Prostate gland (tissue), 2 donors: ENCODE results near the gene ESCO1. TPM values are rescaled to one million over a fixed set of nuclear protein-coding genes. Genes with fewer than 3 reads are reported as not detected.
A peak's percentile ranks its signal among the peaks of the same experiment; 100 is the strongest.

Source experiments
- DNase-seq: peaks from one replicate; pipeline ENCODE4 v3.0.0-alpha.2; 2019; ENCODE audit warnings: low spot score
- H3K27ac ChIP-seq, 2 donors: fragments of 200-600 bp; sonication (generic); 2 replicates each; pipeline ENCODE4 v1.5.1; 2017 to 2019
- H3K27me3 ChIP-seq: fragments of 200-600 bp; sonication (generic); replicated peaks from 2 replicates; pipeline ENCODE4 v1.5.1; 2019; ENCODE audit not compliant: insufficient read depth
- H3K36me3 ChIP-seq, 2 donors: fragments of 200-600 bp; sonication (generic); 1 replicate in 1 of 2; 2 replicates in 1 of 2; pipeline versions ENCODE4 v1.5.1 to v1.8.1; 2017 to 2019
- H3K4me1 ChIP-seq: fragments of 200-600 bp; sonication (generic); replicated peaks from 2 replicates; pipeline ENCODE4 v1.5.1; 2019
- H3K4me3 ChIP-seq, 2 donors: fragments of 200-600 bp; sonication (generic); 2 replicates each; pipeline ENCODE4 v1.5.1; 2017 to 2019
- H3K9me3 ChIP-seq: fragments of 200-600 bp; sonication (generic); 2 replicates; pipeline ENCODE4 v1.5.1; 2017
- CTCF ChIP-seq, 4 experiments: fragments of 200-600 bp in 2 of 4; fragments of 450-650 bp in 2 of 4; sonication (generic) in 2 of 4; IDR thresholded peaks; 1 replicate in 3 of 4; 2 replicates in 1 of 4; pipeline ENCODE4 v1.5.1; 2016 to 2019; ENCODE audit warnings: antibody characterized with exemption in 4 of 4, mild to moderate bottlenecking in 2 of 4, moderate library complexity in 2 of 4
- POLR2A ChIP-seq: fragments of 450-650 bp; IDR thresholded peaks from one replicate; pipeline ENCODE4 v1.6.1; 2016; ENCODE audit warnings: antibody characterized with exemption, mild to moderate bottlenecking
- POLR2AphosphoS5 ChIP-seq: sonication (generic); formaldehyde crosslinking; IDR thresholded peaks from one replicate; pipeline ENCODE4 v1.6.1; 2017; ENCODE audit warnings: antibody characterized with exemption
- WGBS: methylation state at CpG from one replicate; pipeline ENCODE4 v1.1.5; 2018; 5-methylcytosine and 5-hydroxymethylcytosine counted together
- intact Hi-C: fragments of 100-400 bp; cut with DNase I; formaldehyde crosslinking; loops from one replicate; pipeline ENCODE4 v1.14.2; 2022
- total RNA-seq, 2 donors: library from RNA; depleted of rRNA; stranded (reverse); fragments of >200 nt; gene quantifications; one replicate each; pipeline ENCODE4 v1.1.0, GENCODE V29; 2016

The ESCO1 gene
- total RNA-seq, 2 donors from 2014 or later = 19.6 to 21.8 TPM

DNA sequence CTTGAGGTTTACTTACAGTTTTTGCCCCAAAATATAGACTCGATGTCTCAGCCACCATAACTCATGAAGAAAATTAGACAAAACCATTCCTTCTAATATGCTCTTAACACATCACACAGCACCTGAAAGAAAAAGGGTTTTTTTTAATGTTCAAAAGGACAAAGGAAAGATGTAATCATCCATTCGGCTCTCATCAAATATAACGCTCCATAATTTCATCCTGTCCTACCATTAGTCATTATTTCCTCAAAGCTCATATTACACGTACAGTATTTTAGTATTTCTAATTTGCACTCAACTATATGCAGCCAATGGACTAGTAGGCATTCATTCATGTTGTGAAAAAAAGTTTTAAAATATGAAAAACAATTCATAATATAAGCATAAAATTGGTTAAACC, 24.8 kb downstream of the ESCO1 start:
- Histone ChIP-seq H3K9me3 (no peaks in the 10 kb centered on the region), H3K36me3 (peaks cover 0 to 3% of the 10 kb centered on the region in 2 donors), H3K27ac (no peak overlapping the region), H3K4me3 (no peak overlapping the region), H3K27me3 (no peaks in the 10 kb centered on the region), H3K4me1 (no peaks in the 10 kb centered on the region)
- no peak for TF ChIP-seq POLR2AphosphoS5
- TF ChIP-seq CTCF (IDR thresholded peaks at IDR 0.05) = no peak
- no peak for TF ChIP-seq POLR2A
- 87% methylated on average over 4 of the region's 4 CpGs for WGBS
- intact Hi-C loops = no loop called here
- DNase-seq = no peak

DNA sequence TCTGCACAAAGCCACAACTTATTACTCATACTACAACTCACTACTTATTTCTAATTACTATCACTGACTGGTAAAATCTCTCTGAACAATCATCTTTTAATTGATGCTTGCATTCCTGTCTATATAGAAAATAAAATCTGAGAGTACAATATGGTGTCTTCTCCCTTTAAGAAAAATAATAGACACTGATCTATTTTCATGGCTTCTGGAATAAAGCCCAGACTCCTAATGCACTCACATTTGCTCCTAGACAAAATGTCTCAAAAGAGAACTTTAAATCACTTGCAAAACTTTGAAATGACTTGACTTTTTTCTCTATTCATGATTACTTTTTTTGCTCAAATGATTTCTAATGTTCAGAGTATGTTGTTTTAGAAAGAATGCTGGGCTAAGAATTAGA, 28.7 kb downstream of the ESCO1 start:
- Histone ChIP-seq H3K9me3 (no peaks in the 10 kb centered on the region), H3K4me3 (no peak overlapping the region), H3K36me3 (peaks cover 3 to 5% of the 10 kb centered on the region in 2 donors), H3K4me1 (no peaks in the 10 kb centered on the region), H3K27ac (no peak overlapping the region), H3K27me3 (no peaks in the 10 kb centered on the region)
- TF ChIP-seq POLR2AphosphoS5 (no peak), POLR2A (no peak), CTCF (IDR thresholded peaks at IDR 0.05) (no peak)
- intact Hi-C loops = no loop called here
- no peak for DNase-seq

DNA sequence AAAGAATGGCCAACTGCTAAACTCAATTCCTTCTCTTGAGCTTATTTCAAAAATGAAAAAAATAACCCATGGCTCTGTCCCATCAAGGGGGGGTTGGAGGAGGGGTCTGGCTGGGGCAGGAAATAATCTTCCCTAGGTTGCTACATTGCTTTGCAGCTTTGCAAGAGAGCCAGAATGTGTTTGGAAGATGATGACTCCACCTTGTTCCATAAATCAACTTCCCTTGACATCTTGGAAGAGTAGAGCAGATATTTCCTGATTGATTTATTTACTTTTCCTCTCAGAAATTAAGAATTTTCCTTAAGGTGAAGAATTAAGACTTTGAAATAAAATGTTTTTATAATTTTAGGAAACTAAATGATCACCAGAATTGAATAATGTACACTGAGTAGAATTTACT, 41.3 kb downstream of the ESCO1 start:
- Histone ChIP-seq H3K27ac (no peak overlapping the region), H3K4me3 (no peak overlapping the region), H3K9me3 (no peaks in the 10 kb centered on the region), H3K27me3 (no peaks in the 10 kb centered on the region), H3K36me3 (no peaks in the 10 kb centered on the region), H3K4me1 (no peaks in the 10 kb centered on the region)
- DNase-seq = no peak
- no peak for TF ChIP-seq POLR2A
- intact Hi-C loops = no loop called here

DNA sequence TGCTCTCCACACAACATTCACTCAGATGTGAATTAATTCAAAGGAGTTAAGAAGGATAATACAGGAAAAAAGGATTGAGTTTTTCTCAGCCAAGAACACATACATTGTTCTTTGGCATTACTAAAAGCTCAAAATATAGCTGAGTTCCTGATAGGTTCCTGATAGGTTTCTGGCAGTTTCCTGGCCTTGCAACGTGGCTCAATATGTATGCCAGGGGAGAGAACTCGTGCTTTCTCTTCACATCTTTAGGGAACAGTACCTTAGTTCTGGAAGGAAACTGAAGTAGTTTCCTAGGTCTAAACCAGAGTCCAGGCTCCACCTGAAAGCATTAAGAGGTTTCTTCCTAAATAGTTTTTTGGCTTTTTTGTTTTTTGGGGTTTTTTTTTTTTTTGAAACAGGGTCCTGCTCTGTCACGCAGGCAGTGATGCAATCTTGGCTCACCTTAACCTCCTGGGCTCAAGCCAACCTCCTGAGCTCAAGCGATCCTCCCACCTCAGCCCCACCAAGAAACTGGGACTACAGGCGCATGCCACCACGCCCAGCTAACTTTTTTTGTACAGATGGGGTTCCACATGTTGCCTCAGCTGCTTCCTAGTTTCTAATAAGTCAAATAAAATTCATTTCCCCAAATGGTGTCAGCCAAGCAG, 42.8 kb downstream of the ESCO1 start:
- Histone ChIP-seq H3K9me3 (no peaks in the 10 kb centered on the region), H3K27ac (no peak overlapping the region), H3K4me1 (no peaks in the 10 kb centered on the region), H3K27me3 (no peaks in the 10 kb centered on the region), H3K36me3 (no peaks in the 10 kb centered on the region), H3K4me3 (no peak overlapping the region)
- TF ChIP-seq POLR2A = no peak
- no peak for TF ChIP-seq POLR2AphosphoS5
- no peak for TF ChIP-seq CTCF (IDR thresholded peaks at IDR 0.05)
- 46% methylated on average over 6 of the region's 6 CpGs for WGBS
- intact Hi-C loops = no loop called here
- DNase-seq = peak; percentile 16

DNA sequence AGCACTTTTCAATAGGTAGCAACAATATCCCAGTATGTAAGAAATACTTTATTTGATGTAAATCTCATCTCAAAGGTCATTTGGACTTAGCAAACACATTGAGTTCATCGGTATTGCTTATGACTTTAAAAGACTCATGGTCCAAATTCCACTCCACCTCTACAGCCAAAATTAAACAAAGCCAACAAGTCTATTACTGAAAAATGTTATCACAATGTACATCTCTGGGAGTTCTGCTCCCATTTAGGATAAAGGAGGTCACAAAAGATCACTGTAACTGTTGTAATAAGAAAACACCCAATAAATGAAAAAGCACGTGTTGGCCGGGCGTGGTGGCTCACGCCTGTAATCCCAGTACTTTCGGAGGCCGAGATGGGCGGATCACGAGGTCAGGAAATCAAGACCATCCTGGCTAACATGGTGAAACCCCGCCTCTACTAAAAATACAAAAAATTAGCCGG, 50.0 kb downstream of the ESCO1 start:
- Histone ChIP-seq H3K4me1 (no peaks in the 10 kb centered on the region), H3K27me3 (no peaks in the 10 kb centered on the region), H3K27ac (no peak overlapping the region), H3K9me3 (no peaks in the 10 kb centered on the region), H3K4me3 (no peak overlapping the region), H3K36me3 (no peaks in the 10 kb centered on the region)
- 81% methylated on average over 11 of the region's 11 CpGs for WGBS
- DNase-seq = no peak
- intact Hi-C loops = no loop called here
- TF ChIP-seq POLR2A = no peak
- TF ChIP-seq POLR2AphosphoS5 = no peak
- no peak for TF ChIP-seq CTCF (IDR thresholded peaks at IDR 0.05)
